NB4 (cell line): ENCODE results near the gene GP5.

Experiments
- DNase-seq: peaks from one replicate; pipeline ENCODE4 v3.0.0; 2010; ENCODE audit warnings: low read depth
- H3K4me3 ChIP-seq: one replicate; pipeline ENCODE4 v1.5.1; 2011; ENCODE audit warnings: mild to moderate bottlenecking, low read depth, low read length, moderate library complexity
- CTCF ChIP-seq: IDR thresholded peaks from one replicate; pipeline ENCODE4 v1.5.1; 2012; ENCODE audit warnings: low read depth, low read length
- MAX ChIP-seq: IDR thresholded peaks from 2 replicates; pipeline ENCODE4 v1.6.1; 2011; ENCODE audit warnings: low read depth, low read length
- MYC ChIP-seq: IDR thresholded peaks from 2 replicates; pipeline ENCODE4 v1.6.1; 2011; ENCODE audit warnings: low read depth, low read length
- POLR2A ChIP-seq: IDR thresholded peaks from 2 replicates; pipeline ENCODE4 v1.6.1; 2011; ENCODE audit warnings: mild to moderate bottlenecking; ENCODE audit not compliant: insufficient read length; ENCODE audit errors: extremely low read depth

GP5 gene

GRCh38 chr3:194390835-194391234, 8.2 kb downstream of the GP5 start:
- TF ChIP-seq MAX = no peak
- TF ChIP-seq POLR2A = no peak
- TF ChIP-seq CTCF = no peak
- TF ChIP-seq MYC = no peak
- DNase-seq = no peak
- H3K4me3 ChIP-seq = no peak overlapping the region

GRCh38 chr3:194389269-194389668, 9.8 kb downstream of the GP5 start:
- no peak for DNase-seq
- H3K4me3 ChIP-seq = no peak overlapping the region
- TF ChIP-seq CTCF (no peak), MYC (no peak), POLR2A (no peak), MAX (no peak)

GRCh38 chr3:194387926-194388418, 11.1 kb downstream of the GP5 start:
- no peak for DNase-seq
- no peak overlapping the region for H3K4me3 ChIP-seq
- TF ChIP-seq CTCF (no peak), MYC (no peak), POLR2A (no peak), MAX (no peak)

- no peak overlapping the region for H3K4me3 ChIP-seq
- TF ChIP-seq CTCF (no peak), POLR2A (no peak), MAX (no peak), MYC (no peak)
- no peak for DNase-seq
These were observed 11.8 kb downstream of the GP5 start for GRCh38 chr3:194387276-194387675.

- TF ChIP-seq CTCF = no peak
- TF ChIP-seq MYC = no peak
- no peak for TF ChIP-seq MAX
- TF ChIP-seq POLR2A = no peak
These were observed 12.4 kb downstream of the GP5 start for GRCh38 chr3:194386648-194387047.

GRCh38 chr3:194386066-194386465, 13.0 kb downstream of the GP5 start:
- TF ChIP-seq POLR2A = no peak
- no peak for TF ChIP-seq MAX
- TF ChIP-seq MYC = no peak
- TF ChIP-seq CTCF = no peak
- no peak for DNase-seq
- no peak overlapping the region for H3K4me3 ChIP-seq

More at GRCh38 chr3:194386648-194387047, 12.4 kb downstream of the GP5 start:
- no peak overlapping the region for H3K4me3 ChIP-seq
- peak; percentile 25 for DNase-seq
